Measurements from ENCODE around the gene RITA1. TPM values are rescaled to one million over a fixed set of nuclear protein-coding genes. Genes with fewer than 3 reads are reported as not detected.

The RITA1 gene
- total and polyA plus RNA-seq, 5 donors from 2014 or later, result 10.1 to 38.3 (median 21.0) TPM

GRCh38 chr12:113173081-113173698 lies 12.3 kb upstream of the RITA1 start:
- H3K4me3 Mint-ChIP-seq, result no peak overlapping the region
- no peak overlapping the region for H3K27ac Mint-ChIP-seq
- Histone ChIP-seq H3K4me1 (ENCODE audit: control insufficient read depth, insufficient read depth, low read length, poor library complexity, severe bottlenecking) (no peaks in the 10 kb centered on the region), H3K27ac (ENCODE audit: insufficient read depth, low read length, poor library complexity, severe bottlenecking) (no peak overlapping the region), H3K27me3 (ENCODE audit: control insufficient read depth, insufficient read depth, low read length) (no peaks in the 10 kb centered on the region), H3K9me3 (ENCODE audit: control insufficient read depth in 2 of 2, low read length in 2 of 2) (no peaks in the 10 kb centered on the region), H3K4me3 (ENCODE audit: low read depth, low read length) (no peak overlapping the region), H3K36me3 (ENCODE audit: control insufficient read depth, insufficient read depth, low read length) (peaks cover 83% of the 10 kb centered on the region)
- peaks cover 59% of the 10 kb centered on the region for H3K36me3 Mint-ChIP-seq
- H3K4me1 Mint-ChIP-seq, result peaks cover 5 to 10% (median 7%) of the 10 kb centered on the region in 4 donors
- DNase-seq (no peak), ATAC-seq (ENCODE audit: low read depth in 2 of 2) (no peak)
- no peaks in the 10 kb centered on the region for H3K9me3 Mint-ChIP-seq
- no peaks in the 10 kb centered on the region for H3K27me3 Mint-ChIP-seq

GRCh38 chr12:113174461-113175384 lies 10.8 kb upstream of the RITA1 start:
- DNase-seq (peak; percentile 63 to 74 (median 65)), ATAC-seq (ENCODE audit: low read depth in 2 of 2) (peak; percentile 79 to 81)
- Mint-ChIP-seq H3K27ac (no peak overlapping the region), H3K27me3 (no peaks in the 10 kb centered on the region), H3K4me3 (no peak overlapping the region), H3K36me3 (peaks cover 66% of the 10 kb centered on the region), H3K9me3 (no peaks in the 10 kb centered on the region), H3K4me1 (peaks cover 5 to 10% (median 7%) of the 10 kb centered on the region in 4 donors)
- Histone ChIP-seq H3K36me3 (ENCODE audit: control insufficient read depth, insufficient read depth, low read length) (peaks cover 86% of the 10 kb centered on the region), H3K27me3 (ENCODE audit: control insufficient read depth, insufficient read depth, low read length) (no peaks in the 10 kb centered on the region), H3K27ac (ENCODE audit: insufficient read depth, low read length, poor library complexity, severe bottlenecking) (no peak overlapping the region), H3K4me3 (ENCODE audit: low read depth, low read length) (no peak overlapping the region), H3K9me3 (ENCODE audit: control insufficient read depth in 2 of 2, low read length in 2 of 2) (no peaks in the 10 kb centered on the region), H3K4me1 (ENCODE audit: control insufficient read depth, insufficient read depth, low read length, poor library complexity, severe bottlenecking) (no peaks in the 10 kb centered on the region)

- H3K4me3 ChIP-seq (ENCODE audit: low read depth, low read length), result no peak overlapping the region
- peaks cover 63% of the 10 kb centered on the region for H3K36me3 ChIP-seq (ENCODE audit: control insufficient read depth, insufficient read depth, low read length)
- H3K4me1 Mint-ChIP-seq, result peaks cover 0 to 37% (median 13%) of the 10 kb centered on the region in 4 donors
- peaks cover 10% of the 10 kb centered on the region for H3K4me1 ChIP-seq (ENCODE audit: control insufficient read depth, insufficient read depth, low read length, poor library complexity, severe bottlenecking)
- peak overlapping the region in 1 of 4 donors; percentile 60 for H3K4me3 Mint-ChIP-seq
- peaks cover 41% of the 10 kb centered on the region for H3K36me3 Mint-ChIP-seq
- H3K27ac ChIP-seq (ENCODE audit: insufficient read depth, low read length, poor library complexity, severe bottlenecking), result no peak overlapping the region
- H3K9me3 Mint-ChIP-seq, result no peaks in the 10 kb centered on the region
- no peaks in the 10 kb centered on the region for H3K27me3 ChIP-seq (ENCODE audit: control insufficient read depth, insufficient read depth, low read length)
- ATAC-seq (ENCODE audit: low read depth in 2 of 2), result no peak
- no peak for DNase-seq
- H3K9me3 ChIP-seq (ENCODE audit: control insufficient read depth in 2 of 2, low read length in 2 of 2), result no peaks in the 10 kb centered on the region
- H3K27me3 Mint-ChIP-seq, result no peaks in the 10 kb centered on the region
- no peak overlapping the region for H3K27ac Mint-ChIP-seq
Observed at GRCh38 chr12:113179023-113179422, 6.5 kb upstream of the RITA1 start.

- Mint-ChIP-seq H3K9me3 (no peaks in the 10 kb centered on the region), H3K4me3 (peak overlapping the region in 1 of 4 donors; percentile 60), H3K4me1 (peaks cover 0 to 39% (median 11%) of the 10 kb centered on the region in 4 donors), H3K36me3 (peaks cover 34% of the 10 kb centered on the region), H3K27ac (peak overlapping the region in 1 of 3 donors; percentile 26), H3K27me3 (no peaks in the 10 kb centered on the region)
- Histone ChIP-seq H3K4me3 (ENCODE audit: low read depth, low read length) (no peak overlapping the region), H3K36me3 (ENCODE audit: control insufficient read depth, insufficient read depth, low read length) (peaks cover 53% of the 10 kb centered on the region), H3K27me3 (ENCODE audit: control insufficient read depth, insufficient read depth, low read length) (no peaks in the 10 kb centered on the region), H3K9me3 (ENCODE audit: control insufficient read depth in 2 of 2, low read length in 2 of 2) (no peaks in the 10 kb centered on the region), H3K27ac (ENCODE audit: insufficient read depth, low read length, poor library complexity, severe bottlenecking) (no peak overlapping the region), H3K4me1 (ENCODE audit: control insufficient read depth, insufficient read depth, low read length, poor library complexity, severe bottlenecking) (peaks cover 18% of the 10 kb centered on the region)
- ATAC-seq (ENCODE audit: low read depth in 2 of 2) (no peak), DNase-seq (no peak)
Observed at GRCh38 chr12:113180333-113180732, 5.2 kb upstream of the RITA1 start.

GRCh38 chr12:113181975-113182374 lies 3.5 kb upstream of the RITA1 start:
- Mint-ChIP-seq H3K27me3 (no peaks in the 10 kb centered on the region), H3K27ac (peak overlapping the region in 1 of 3 donors; percentile 67), H3K9me3 (no peaks in the 10 kb centered on the region), H3K36me3 (peaks cover 24% of the 10 kb centered on the region), H3K4me3 (peak overlapping the region in 2 of 4 donors; percentile 18 to 40), H3K4me1 (peaks cover 6 to 50% (median 16%) of the 10 kb centered on the region in 4 donors)
- Histone ChIP-seq H3K27me3 (ENCODE audit: control insufficient read depth, insufficient read depth, low read length) (no peaks in the 10 kb centered on the region), H3K36me3 (ENCODE audit: control insufficient read depth, insufficient read depth, low read length) (peaks cover 47% of the 10 kb centered on the region), H3K9me3 (ENCODE audit: control insufficient read depth in 2 of 2, low read length in 2 of 2) (no peaks in the 10 kb centered on the region), H3K27ac (ENCODE audit: insufficient read depth, low read length, poor library complexity, severe bottlenecking) (no peak overlapping the region), H3K4me1 (ENCODE audit: control insufficient read depth, insufficient read depth, low read length, poor library complexity, severe bottlenecking) (peaks cover 33% of the 10 kb centered on the region), H3K4me3 (ENCODE audit: low read depth, low read length) (no peak overlapping the region)
- DNase-seq (no peak), ATAC-seq (ENCODE audit: low read depth in 2 of 2) (no peak)

- no peaks in the 10 kb centered on the region for H3K27me3 Mint-ChIP-seq
- H3K27ac Mint-ChIP-seq, result peak overlapping the region in 2 of 3 donors; percentile 58 to 85
- Histone ChIP-seq H3K27me3 (ENCODE audit: control insufficient read depth, insufficient read depth, low read length) (no peaks in the 10 kb centered on the region), H3K36me3 (ENCODE audit: control insufficient read depth, insufficient read depth, low read length) (peaks cover 35% of the 10 kb centered on the region), H3K9me3 (ENCODE audit: control insufficient read depth in 2 of 2, low read length in 2 of 2) (no peaks in the 10 kb centered on the region), H3K4me1 (ENCODE audit: control insufficient read depth, insufficient read depth, low read length, poor library complexity, severe bottlenecking) (peaks cover 38% of the 10 kb centered on the region), H3K4me3 (ENCODE audit: low read depth, low read length) (peak overlapping the region; percentile 38), H3K27ac (ENCODE audit: insufficient read depth, low read length, poor library complexity, severe bottlenecking) (no peak overlapping the region)
- H3K9me3 Mint-ChIP-seq, result no peaks in the 10 kb centered on the region
- ATAC-seq (ENCODE audit: low read depth in 2 of 2) (no peak), DNase-seq (no peak)
- peak overlapping the region; percentile 44 to 96 (median 64) for H3K4me3 Mint-ChIP-seq
- H3K4me1 Mint-ChIP-seq, result peaks cover 6 to 57% (median 22%) of the 10 kb centered on the region in 4 donors
- H3K36me3 Mint-ChIP-seq, result peaks cover 14% of the 10 kb centered on the region
Observed at GRCh38 chr12:113183030-113183589, 2.4 kb upstream of the RITA1 start.

GRCh38 chr12:113184098-113184899 lies 1.2 kb upstream of the RITA1 start:
- Mint-ChIP-seq H3K9me3 (no peaks in the 10 kb centered on the region), H3K4me3 (peak overlapping the region; percentile 90 to 97 (median 96)), H3K27me3 (no peaks in the 10 kb centered on the region), H3K4me1 (peaks cover 6 to 65% (median 23%) of the 10 kb centered on the region in 4 donors), H3K27ac (peak overlapping the region; percentile 95 to 96 (median 96)), H3K36me3 (peaks cover 11% of the 10 kb centered on the region)
- Histone ChIP-seq H3K9me3 (ENCODE audit: control insufficient read depth in 2 of 2, low read length in 2 of 2) (no peaks in the 10 kb centered on the region), H3K27me3 (ENCODE audit: control insufficient read depth, insufficient read depth, low read length) (no peaks in the 10 kb centered on the region), H3K36me3 (ENCODE audit: control insufficient read depth, insufficient read depth, low read length) (peaks cover 26% of the 10 kb centered on the region), H3K4me3 (ENCODE audit: low read depth, low read length) (peak overlapping the region; percentile 92), H3K27ac (ENCODE audit: insufficient read depth, low read length, poor library complexity, severe bottlenecking) (peak overlapping the region; percentile 95), H3K4me1 (ENCODE audit: control insufficient read depth, insufficient read depth, low read length, poor library complexity, severe bottlenecking) (peaks cover 38% of the 10 kb centered on the region)
- ATAC-seq (ENCODE audit: low read depth in 2 of 2) (peak; percentile 65 to 66), DNase-seq (no peak)

All from CD4-positive, CD25-positive, alpha-beta regulatory T cell (primary cell).